Measurements from ENCODE around the gene FFAR4.

GRCh38 chr10:93601774-93602162 lies 35.3 kb downstream of the FFAR4 start:
- no peak for TF ChIP-seq CTCF (IDR thresholded peaks at IDR 0.05)
- TF ChIP-seq POLR2A (IDR thresholded peaks at IDR 0.05): no peak
- TF ChIP-seq POLR2AphosphoS5 (IDR thresholded peaks at IDR 0.05): no peak
